Activated CD4-positive, alpha-beta memory T cell treated with anti-CD3 and anti-CD28 coated beads, Interleukin-2, amount 10 ng/mL, durations not matched to agents 7 days and 5 days (primary cell): Measurements from ENCODE around the gene DTNBP1. TPM values are rescaled to one million over a fixed set of nuclear protein-coding genes. Genes with fewer than 3 reads are reported as not detected.

ENCODE experiments used
- CTCF ChIA-PET: fragments of 350-600 bp; sonication (Branson Sonifier 250); formaldehyde crosslinking; loops from one replicate; lab custom pipeline; 2021; ENCODE audit warnings: antibody characterized with exemption, inconsistent platforms; lab: Charles Lee
- POLR2A ChIA-PET: fragments of 350-600 bp; sonication (Branson Sonifier 250); formaldehyde crosslinking; loops from one replicate; lab custom pipeline; 2021; ENCODE audit warnings: antibody characterized with exemption; lab: Charles Lee
- DNase-seq: peaks from one replicate; pipeline ENCODE4 v3.0.0-alpha.2; 2020
- H3K27ac Mint-ChIP-seq: one replicate; pipeline ENCODE4 v1.8.0; 2021; ENCODE audit warnings: mild to moderate bottlenecking, mixed read lengths
- H3K27me3 Mint-ChIP-seq: one replicate; pipeline ENCODE4 v1.8.0; 2021; ENCODE audit warnings: mixed read lengths
- H3K36me3 Mint-ChIP-seq: one replicate; pipeline ENCODE4 v1.8.0; 2021; ENCODE audit warnings: low read depth, mixed read lengths
- H3K4me1 Mint-ChIP-seq: one replicate; pipeline ENCODE4 v1.8.0; 2021; ENCODE audit warnings: mixed read lengths
- H3K4me3 Mint-ChIP-seq: one replicate; pipeline ENCODE4 v1.8.0; 2021; ENCODE audit warnings: mild to moderate bottlenecking, mixed read lengths
- H3K9me3 Mint-ChIP-seq: one replicate; pipeline ENCODE4 v1.8.0; 2021; ENCODE audit warnings: mixed read lengths
- total RNA-seq, 2 experiments: library from RNA; stranded (reverse); gene quantifications; one replicate each; pipeline ENCODE4 v1.2.3, GENCODE V29; 2021

Gene DTNBP1, protein sequence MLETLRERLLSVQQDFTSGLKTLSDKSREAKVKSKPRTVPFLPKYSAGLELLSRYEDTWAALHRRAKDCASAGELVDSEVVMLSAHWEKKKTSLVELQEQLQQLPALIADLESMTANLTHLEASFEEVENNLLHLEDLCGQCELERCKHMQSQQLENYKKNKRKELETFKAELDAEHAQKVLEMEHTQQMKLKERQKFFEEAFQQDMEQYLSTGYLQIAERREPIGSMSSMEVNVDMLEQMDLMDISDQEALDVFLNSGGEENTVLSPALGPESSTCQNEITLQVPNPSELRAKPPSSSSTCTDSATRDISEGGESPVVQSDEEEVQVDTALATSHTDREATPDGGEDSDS
- total RNA-seq: 10 to 100 TPM; 26.5 to 27.9 TPM

DNA sequence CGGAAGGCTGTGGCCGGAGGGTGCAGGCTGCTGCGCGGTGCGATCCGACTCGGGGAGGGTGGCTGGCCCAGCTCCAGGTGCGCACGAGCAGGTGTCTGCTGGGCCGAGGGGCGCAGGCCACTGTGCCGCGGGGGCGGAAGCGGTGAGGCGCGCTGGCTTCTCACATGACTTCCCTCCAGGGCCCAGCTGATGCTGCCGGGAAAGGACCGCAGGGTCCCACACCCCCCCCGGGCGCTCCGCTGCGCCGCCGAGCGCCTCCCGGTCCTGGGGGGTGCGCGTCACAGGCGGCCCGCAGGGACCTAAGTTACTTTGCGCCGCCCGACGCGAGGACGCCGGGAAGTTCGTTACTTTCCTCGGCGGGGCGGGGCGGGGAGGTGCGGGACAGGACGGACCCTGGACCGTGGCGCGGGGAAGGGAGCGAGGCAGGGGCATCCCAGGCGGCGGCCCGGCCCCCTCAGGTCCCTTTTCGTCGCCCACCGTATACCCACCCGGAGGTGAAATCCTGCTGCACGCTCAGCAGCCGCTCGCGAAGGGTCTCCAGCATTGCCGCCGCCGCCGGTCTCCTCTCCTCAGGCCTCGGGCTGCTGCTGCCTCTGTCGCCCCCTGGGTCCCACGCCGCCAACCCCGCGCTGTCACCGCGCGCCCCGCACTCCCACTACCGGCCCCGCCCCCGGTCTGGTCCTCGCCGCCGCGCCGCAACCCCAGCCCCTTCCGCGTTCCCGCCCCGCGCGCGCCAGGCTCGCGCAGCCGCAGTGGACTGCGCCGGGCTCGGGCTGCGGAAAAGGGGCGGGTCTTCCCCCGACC, at the start of gene DTNBP1:
Gene DTNBP1 (minus strand): TSS at position 703 of the 804 bp plus-strand sequence. CDS start 159 bp downstream, at position 544.
- DNase-seq: peak; percentile 85
- Mint-ChIP-seq H3K36me3 (peaks cover 16% of the 10 kb centered on the region), H3K9me3 (no peaks in the 10 kb centered on the region), H3K27me3 (peaks cover 20% of the 10 kb centered on the region), H3K27ac (peak within 1 kb of the TSS; percentile 73), H3K4me3 (peak within 1 kb of the TSS; percentile 79), H3K4me1 (peaks cover 33% of the 10 kb centered on the region)
- ChIA-PET CTCF (interaction anchor here (0.7 kb wide), 1 partner anchor 467 kb away, joined by 3 read pairs; no protein-coding TSS in a partner anchor), POLR2A (interaction anchor here (0.7 to 2.4 kb wide), 7 partner anchors 9 to 521 kb away, joined by 3 to 16 read pairs (median 3); partner anchors contain the start of gene MYLIP)

DNA sequence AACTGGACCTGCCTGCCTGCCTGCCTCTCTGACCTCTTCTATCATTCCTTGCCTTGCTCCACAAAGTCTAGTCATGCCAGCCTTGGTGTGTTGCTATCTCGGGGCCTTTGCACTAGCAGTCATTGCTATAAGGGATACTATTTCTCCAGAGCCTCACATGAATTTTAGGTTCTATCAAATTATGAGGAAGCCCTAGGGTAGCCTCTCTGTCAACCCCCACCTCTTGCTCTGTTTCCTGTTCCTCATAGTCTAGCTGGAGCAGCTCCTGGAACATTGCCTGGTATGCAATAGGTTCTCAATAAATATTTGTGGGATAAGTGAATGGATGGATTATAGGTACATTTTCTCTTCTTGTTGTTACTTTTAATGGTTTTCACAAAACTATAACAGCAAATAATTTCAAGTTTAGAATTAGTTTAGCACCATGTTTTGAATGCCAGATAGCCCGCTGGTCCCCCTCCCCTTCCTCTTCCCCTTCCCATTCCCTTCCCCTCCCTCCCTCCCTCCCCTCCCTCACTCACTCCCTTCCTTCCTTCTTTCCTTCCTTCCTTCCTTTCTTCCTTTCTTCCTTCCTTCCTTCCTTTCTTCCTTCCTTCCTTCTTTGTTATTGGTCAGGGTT, 46.9 kb upstream of the DTNBP1 start:
- Mint-ChIP-seq H3K4me3 (no peak overlapping the region), H3K27me3 (peaks cover 1% of the 10 kb centered on the region), H3K4me1 (peaks cover under 1% of the 10 kb centered on the region), H3K9me3 (peaks cover 3% of the 10 kb centered on the region), H3K36me3 (no peaks in the 10 kb centered on the region), H3K27ac (no peak overlapping the region)
- DNase-seq: no peak
- CTCF ChIA-PET: no interaction called here
- POLR2A ChIA-PET: no interaction called here

DNA sequence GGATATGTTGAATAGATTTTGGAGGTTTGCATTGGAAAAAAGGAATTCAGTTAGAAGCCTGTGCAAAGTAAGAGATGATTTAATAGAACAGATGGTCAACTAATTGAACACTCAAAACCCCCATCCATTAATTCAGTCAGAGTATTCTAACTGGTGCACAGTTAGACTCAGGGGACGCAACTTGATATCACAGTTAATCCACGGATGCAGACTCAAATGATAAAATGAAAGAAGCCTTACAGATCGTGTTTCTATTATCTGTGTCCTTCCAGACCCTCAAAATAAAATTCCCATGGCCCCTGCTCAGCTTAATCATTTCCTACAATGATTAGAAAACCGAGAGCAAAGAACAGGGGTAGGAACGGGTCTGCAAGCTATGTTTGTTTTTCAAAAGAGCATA, 45.4 kb upstream of the DTNBP1 start:
- ChIA-PET CTCF (interaction anchor here (1.5 kb wide), 1 partner anchor 14 kb away, joined by 5 read pairs; no protein-coding TSS in a partner anchor), POLR2A (no interaction called here)
- H3K36me3 Mint-ChIP-seq: no peaks in the 10 kb centered on the region
- peaks cover 1% of the 10 kb centered on the region for H3K27me3 Mint-ChIP-seq
- no peak overlapping the region for H3K4me3 Mint-ChIP-seq
- no peak for DNase-seq
- no peaks in the 10 kb centered on the region for H3K4me1 Mint-ChIP-seq
- no peaks in the 10 kb centered on the region for H3K9me3 Mint-ChIP-seq
- H3K27ac Mint-ChIP-seq: no peak overlapping the region

DNA sequence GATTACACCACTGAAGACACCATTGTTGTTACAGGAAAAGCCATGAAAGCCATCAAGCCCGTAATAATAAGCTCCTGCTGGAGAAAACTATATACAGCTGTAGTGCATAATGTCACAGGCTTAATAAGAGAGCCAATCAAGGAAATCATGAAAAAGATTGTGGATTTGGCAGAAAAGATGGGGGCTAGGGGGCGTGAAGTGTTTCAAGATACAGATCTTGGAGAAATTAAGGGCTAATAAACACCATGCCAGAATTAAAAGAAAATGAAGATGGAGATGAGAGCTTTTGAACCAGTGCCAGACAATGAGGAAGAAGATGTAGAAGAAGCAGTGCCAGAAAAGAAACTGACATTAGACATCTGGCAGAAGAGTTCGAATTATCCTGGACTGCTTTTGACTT, 43.2 kb upstream of the DTNBP1 start:
- Mint-ChIP-seq H3K4me1 (no peaks in the 10 kb centered on the region), H3K27ac (no peak overlapping the region), H3K4me3 (no peak overlapping the region), H3K36me3 (no peaks in the 10 kb centered on the region), H3K9me3 (peaks cover 3% of the 10 kb centered on the region), H3K27me3 (peaks cover 8% of the 10 kb centered on the region)
- CTCF ChIA-PET: interaction anchor here (2.1 kb wide), 1 partner anchor 14 kb away, joined by 10 read pairs; no protein-coding TSS in a partner anchor
- DNase-seq: no peak
- POLR2A ChIA-PET: no interaction called here

DNA sequence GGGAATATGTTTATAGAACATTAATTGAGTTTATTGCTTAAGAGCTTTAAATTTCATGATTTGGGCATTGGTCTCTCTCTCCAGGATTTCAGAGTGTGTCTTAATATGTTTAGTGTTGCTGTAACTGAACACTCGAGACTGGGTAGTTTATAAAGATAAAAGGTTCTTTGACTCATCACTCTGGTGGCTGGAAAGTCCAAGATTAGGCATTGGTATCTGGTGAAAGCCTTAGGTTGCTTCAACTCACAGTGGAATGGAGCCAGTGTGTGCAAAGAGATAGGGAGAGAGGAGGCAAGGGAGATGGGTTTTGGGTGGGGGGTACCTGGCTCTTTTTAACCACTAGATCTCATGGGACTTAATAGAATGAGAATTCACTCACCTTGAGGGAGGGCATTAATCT, 35.6 kb upstream of the DTNBP1 start:
- H3K4me3 Mint-ChIP-seq: no peak overlapping the region
- POLR2A ChIA-PET: no interaction called here
- H3K27me3 Mint-ChIP-seq: peaks cover 16% of the 10 kb centered on the region
- no peaks in the 10 kb centered on the region for H3K36me3 Mint-ChIP-seq
- H3K9me3 Mint-ChIP-seq: peaks cover 3% of the 10 kb centered on the region
- no peaks in the 10 kb centered on the region for H3K4me1 Mint-ChIP-seq
- H3K27ac Mint-ChIP-seq: no peak overlapping the region
- CTCF ChIA-PET: no interaction called here
- DNase-seq: no peak

DNA sequence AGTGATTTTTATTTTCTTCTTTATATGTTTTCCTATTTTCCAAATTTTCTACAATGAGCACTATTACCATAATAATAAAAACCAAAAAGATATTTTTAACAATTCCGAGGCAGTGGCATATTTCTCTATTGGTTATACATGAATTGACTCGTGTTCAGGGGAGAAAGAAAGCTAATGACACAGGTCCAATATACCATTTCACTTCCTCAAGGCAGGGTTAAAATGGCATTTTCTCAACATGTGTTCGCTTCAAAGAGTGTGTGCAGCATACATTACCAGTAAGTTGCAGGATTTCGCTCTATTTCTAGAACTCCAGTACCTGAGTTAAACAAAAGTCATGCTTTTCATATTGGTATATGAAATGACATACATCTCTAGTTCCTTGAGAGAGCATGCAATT, 35.1 kb upstream of the DTNBP1 start:
- POLR2A ChIA-PET: no interaction called here
- DNase-seq: no peak
- no peak overlapping the region for H3K27ac Mint-ChIP-seq
- H3K36me3 Mint-ChIP-seq: no peaks in the 10 kb centered on the region
- CTCF ChIA-PET: no interaction called here
- H3K4me1 Mint-ChIP-seq: no peaks in the 10 kb centered on the region
- peaks cover 3% of the 10 kb centered on the region for H3K9me3 Mint-ChIP-seq
- H3K4me3 Mint-ChIP-seq: no peak overlapping the region
- H3K27me3 Mint-ChIP-seq: peaks cover 16% of the 10 kb centered on the region

DNA sequence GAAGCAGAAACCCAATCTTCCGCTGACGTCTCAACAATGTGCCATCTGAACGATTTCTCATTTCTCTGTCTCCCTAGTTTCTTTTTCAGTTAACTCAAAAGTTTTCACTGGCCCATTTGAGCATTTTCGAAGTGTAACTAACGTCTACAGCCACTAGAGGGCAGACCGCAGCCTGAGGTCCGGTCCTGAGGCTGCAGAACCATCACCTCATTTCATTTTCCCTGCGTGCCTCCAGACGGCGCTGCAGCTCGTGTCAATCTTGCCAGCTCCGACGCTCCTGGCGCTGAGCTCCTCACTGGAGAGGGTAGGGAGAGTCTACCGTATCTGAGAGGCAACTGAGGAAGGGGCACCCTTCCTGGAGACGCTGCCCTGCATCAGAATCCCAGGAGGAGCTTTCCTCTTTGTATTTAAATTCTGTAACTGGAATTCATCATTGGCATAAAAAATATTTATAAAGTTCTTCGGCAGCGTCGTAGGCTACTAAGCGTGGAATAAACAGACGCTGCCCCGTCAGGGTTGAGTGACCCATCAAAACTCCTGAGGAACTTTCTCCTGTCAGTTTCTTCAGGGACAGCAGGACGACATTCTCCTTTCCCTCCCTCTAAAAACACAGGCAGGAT, 28.5 kb upstream of the DTNBP1 start:
- ChIA-PET POLR2A (interaction anchor here (0.7 to 1.1 kb wide), 4 partner anchors 28 to 491 kb away, joined by 3 to 5 read pairs (median 4); partner anchors contain the start of gene DTNBP1), CTCF (interaction anchor here (0.5 to 3.0 kb wide), 36 partner anchors 9 to 523 kb away, joined by 3 to 61 read pairs (median 4); partner anchors contain the start of gene MYLIP)
- peak; percentile 84 for DNase-seq
- H3K36me3 Mint-ChIP-seq: no peaks in the 10 kb centered on the region
- H3K9me3 Mint-ChIP-seq: no peaks in the 10 kb centered on the region
- H3K27ac Mint-ChIP-seq: peak overlapping the region; percentile 2
- peaks cover 6% of the 10 kb centered on the region for H3K27me3 Mint-ChIP-seq
- no peak overlapping the region for H3K4me3 Mint-ChIP-seq
- H3K4me1 Mint-ChIP-seq: peaks cover 10% of the 10 kb centered on the region

DNA sequence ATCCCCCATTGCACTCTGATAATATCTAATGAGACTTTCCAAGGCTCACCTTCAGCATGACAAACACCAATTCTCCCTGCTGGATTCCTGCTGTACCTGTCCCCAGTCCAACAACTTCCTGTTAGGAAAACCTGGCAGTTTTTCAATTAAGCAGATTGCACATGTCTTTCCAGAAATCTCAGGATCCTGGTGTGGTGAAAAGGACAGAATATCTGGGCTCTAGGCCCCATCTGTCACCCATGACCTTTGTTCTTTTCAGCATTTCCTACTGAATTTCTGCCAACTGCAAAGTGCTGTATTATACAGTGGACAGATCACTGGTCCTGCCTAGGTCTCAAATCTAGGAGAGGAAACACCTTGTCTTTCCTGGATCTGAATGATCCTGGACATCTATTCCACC, 27.7 kb upstream of the DTNBP1 start:
- POLR2A ChIA-PET: no interaction called here
- H3K36me3 Mint-ChIP-seq: no peaks in the 10 kb centered on the region
- peaks cover 5% of the 10 kb centered on the region for H3K27me3 Mint-ChIP-seq
- H3K4me1 Mint-ChIP-seq: peaks cover 10% of the 10 kb centered on the region
- CTCF ChIA-PET: no interaction called here
- DNase-seq: no peak
- no peaks in the 10 kb centered on the region for H3K9me3 Mint-ChIP-seq
- H3K4me3 Mint-ChIP-seq: no peak overlapping the region
- no peak overlapping the region for H3K27ac Mint-ChIP-seq

DNA sequence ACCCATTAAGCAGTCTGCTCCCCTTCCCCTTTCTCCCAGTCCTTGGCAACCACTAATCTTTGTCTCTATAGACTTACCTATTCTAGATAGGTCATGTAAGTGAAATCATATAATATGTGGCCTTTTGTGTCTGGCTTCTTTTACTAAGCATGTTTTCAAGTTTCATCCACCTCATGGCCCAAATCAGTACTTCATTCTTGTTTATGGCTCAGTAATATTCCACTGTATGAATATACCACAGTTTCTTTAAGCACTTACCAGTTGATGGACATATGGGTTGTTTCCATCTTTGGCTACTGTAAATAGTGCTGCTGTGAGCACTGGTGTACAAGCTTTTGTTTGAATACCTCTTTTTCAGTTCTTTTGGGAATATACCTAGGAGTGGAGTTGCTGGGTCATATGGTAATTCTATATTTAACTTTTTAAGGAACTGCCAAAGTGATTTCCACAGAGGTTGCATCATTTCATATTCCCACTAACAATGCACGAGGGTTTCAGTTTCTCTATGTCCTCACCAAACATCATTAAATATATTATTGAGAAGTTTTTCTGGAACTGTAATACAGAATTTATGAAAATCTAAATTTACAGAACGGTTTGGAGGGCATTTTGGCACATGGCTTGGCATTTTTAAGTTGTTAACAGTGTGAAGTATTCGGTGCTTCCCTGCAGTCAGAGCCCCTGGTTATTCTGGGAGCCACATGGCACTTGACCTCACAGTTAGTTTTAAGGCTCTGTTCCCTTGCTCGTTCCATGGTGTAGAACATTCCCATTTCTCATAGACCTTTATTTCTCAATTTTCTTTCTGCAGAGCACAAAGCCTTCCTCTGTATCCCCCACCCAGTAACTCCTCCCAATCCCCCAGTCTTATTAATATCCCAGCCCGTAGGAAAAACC, 27.0 kb upstream of the DTNBP1 start:
- DNase-seq: no peak
- Mint-ChIP-seq H3K4me1 (peaks cover 10% of the 10 kb centered on the region), H3K9me3 (no peaks in the 10 kb centered on the region), H3K27me3 (no peaks in the 10 kb centered on the region), H3K4me3 (no peak overlapping the region), H3K36me3 (no peaks in the 10 kb centered on the region), H3K27ac (no peak overlapping the region)
- CTCF ChIA-PET: no interaction called here
- POLR2A ChIA-PET: no interaction called here

DNA sequence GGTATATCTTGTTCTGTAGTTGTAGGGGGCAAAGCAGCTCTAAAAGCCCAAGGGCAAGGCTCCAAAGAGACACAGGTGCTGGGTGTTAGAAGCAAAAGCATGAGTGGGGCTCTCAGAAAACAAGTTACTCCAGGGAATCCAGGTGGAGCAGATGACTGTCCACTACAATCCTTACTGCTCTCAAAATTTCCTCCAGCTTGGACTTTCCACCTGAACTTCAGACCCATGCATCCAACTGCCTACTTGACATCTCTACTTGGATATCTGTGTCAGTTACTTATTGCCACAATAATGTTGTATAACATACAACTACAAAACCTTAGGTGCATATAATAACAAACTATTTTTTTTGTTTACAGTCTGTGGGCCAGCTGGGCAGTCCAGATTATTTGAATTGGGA, 22.8 kb upstream of the DTNBP1 start:
- ChIA-PET POLR2A (interaction anchor here (1.5 kb wide), 1 partner anchor 520 kb away, joined by 3 read pairs; no protein-coding TSS in a partner anchor), CTCF (no interaction called here)
- no peak overlapping the region for H3K27ac Mint-ChIP-seq
- H3K27me3 Mint-ChIP-seq: peaks cover 10% of the 10 kb centered on the region
- H3K36me3 Mint-ChIP-seq: no peaks in the 10 kb centered on the region
- no peak for DNase-seq
- H3K4me1 Mint-ChIP-seq: peaks cover 1% of the 10 kb centered on the region
- peaks cover 2% of the 10 kb centered on the region for H3K9me3 Mint-ChIP-seq
- no peak overlapping the region for H3K4me3 Mint-ChIP-seq

DNA sequence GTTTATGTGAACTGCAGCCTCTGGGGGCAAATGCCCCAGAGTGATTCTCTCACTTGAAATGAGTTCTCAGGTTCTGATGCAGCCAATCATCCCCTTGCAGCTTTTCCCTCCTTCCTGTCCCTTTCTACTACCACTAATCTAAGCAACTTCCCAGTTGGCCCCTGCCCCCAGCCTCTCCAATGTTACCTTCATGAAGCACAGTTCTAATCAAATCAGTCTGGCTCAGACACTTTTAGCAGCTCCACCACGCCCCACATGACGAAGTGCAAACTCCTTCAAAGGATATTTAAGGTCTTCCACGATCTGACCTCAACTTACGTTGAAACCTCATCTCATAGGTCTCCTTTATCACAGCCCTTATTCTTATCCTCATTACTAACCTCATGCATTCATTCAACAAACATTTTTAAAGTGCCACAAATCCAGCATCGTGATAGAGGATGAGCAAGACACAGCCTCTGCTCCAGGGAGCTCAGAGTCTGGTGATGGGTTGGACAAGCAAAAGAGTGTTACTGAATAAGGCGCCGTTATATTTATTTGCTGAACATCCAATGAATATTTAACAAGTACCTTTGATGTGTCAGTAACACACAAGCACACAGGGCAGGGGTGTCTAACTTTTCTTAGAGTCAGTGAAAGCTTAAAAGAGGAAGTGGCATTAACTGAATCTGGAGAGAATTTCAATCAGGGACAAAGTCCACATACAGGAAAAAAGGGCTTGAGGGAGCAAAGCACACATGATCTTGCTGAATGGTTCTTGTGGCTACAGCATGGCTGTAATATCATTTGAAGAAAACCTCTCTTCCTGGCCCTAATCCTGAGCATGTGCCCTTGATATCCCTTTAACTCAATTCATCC, 20.4 kb upstream of the DTNBP1 start:
- CTCF ChIA-PET: interaction anchor here (1.8 kb wide), 1 partner anchor 9 kb away, joined by 11 read pairs; no protein-coding TSS in a partner anchor
- H3K36me3 Mint-ChIP-seq: no peaks in the 10 kb centered on the region
- no peaks in the 10 kb centered on the region for H3K4me1 Mint-ChIP-seq
- H3K4me3 Mint-ChIP-seq: no peak overlapping the region
- H3K9me3 Mint-ChIP-seq: peaks cover 2% of the 10 kb centered on the region
- H3K27ac Mint-ChIP-seq: no peak overlapping the region
- H3K27me3 Mint-ChIP-seq: peaks cover 18% of the 10 kb centered on the region
- no peak for DNase-seq
- POLR2A ChIA-PET: no interaction called here
